Stimulated activated naive CD8-positive, alpha-beta T cell treated with anti-CD3 and anti-CD28 coated beads, Interleukin-15, Interleukin-2, amounts not matched to agents 100 ng/mL and 50 ng/mL, for 24 hours (primary cell): ENCODE data around the gene MAPRE3.

Source experiments
- H3K27ac Mint-ChIP-seq: one replicate; pipeline ENCODE4 v1.8.0; 2021; ENCODE audit warnings: mild to moderate bottlenecking, mixed read lengths
- H3K27me3 Mint-ChIP-seq: one replicate; pipeline ENCODE4 v1.8.0; 2021; ENCODE audit warnings: mixed read lengths
- H3K36me3 Mint-ChIP-seq: one replicate; pipeline ENCODE4 v1.8.0; 2021; ENCODE audit warnings: low read depth, mixed read lengths
- H3K4me1 Mint-ChIP-seq: one replicate; pipeline ENCODE4 v1.8.0; 2021; ENCODE audit warnings: low read depth, mixed read lengths
- H3K4me3 Mint-ChIP-seq: one replicate; pipeline ENCODE4 v1.8.0; 2021; ENCODE audit warnings: mild to moderate bottlenecking, mixed read lengths
- H3K9me3 Mint-ChIP-seq: one replicate; pipeline ENCODE4 v1.8.0; 2021; ENCODE audit warnings: mixed read lengths

MAPRE3 gene

DNA sequence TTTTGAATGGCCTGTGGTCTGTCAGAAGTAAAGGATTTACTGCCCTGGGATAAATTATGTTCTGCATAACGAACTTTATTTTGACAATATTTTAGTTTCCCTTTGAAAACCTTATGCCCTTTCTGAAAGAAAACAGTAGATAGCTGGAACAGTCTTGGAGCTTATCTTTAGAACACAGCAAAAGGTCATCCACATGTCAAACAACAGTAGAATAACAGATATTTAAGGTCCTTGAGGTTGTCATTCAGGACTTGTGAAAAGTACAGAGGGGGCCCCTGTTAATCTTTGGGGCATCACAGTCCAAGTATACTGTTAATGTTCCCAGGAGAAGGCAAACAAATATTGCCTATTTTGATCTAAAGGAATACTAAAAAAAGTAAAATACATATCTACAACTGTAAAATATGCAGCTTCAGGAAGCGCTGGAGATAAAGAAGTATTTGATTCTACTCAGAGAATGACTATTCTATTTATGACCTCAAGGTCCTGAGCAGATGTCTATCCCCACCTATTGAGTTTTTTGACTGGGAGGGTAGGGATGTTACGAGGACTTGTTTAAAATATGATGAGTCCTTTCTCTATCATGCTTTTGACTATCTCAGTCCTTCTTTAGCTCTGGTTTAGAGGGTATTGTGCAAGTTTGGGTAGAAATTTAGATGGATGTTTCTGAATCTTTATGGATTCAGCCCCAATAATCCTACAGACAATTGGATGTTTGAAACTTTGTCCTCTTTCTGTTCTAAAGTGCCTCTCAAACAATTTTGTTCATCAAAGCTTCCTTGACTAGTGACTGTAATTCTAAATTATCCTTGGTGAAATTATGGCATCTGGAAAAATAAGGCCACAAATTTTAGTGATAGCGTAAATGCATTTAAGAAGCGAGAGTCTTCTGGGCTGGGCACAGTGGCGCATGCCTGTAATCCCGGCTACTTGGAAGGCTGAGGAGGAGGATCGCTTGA, 37.3 kb downstream of the MAPRE3 start:
- H3K27ac Mint-ChIP-seq = no peak overlapping the region
- no peaks in the 10 kb centered on the region for H3K27me3 Mint-ChIP-seq
- H3K36me3 Mint-ChIP-seq = no peaks in the 10 kb centered on the region
- H3K4me1 Mint-ChIP-seq = peaks cover 4% of the 10 kb centered on the region
- no peak overlapping the region for H3K4me3 Mint-ChIP-seq
- H3K9me3 Mint-ChIP-seq = no peaks in the 10 kb centered on the region

DNA sequence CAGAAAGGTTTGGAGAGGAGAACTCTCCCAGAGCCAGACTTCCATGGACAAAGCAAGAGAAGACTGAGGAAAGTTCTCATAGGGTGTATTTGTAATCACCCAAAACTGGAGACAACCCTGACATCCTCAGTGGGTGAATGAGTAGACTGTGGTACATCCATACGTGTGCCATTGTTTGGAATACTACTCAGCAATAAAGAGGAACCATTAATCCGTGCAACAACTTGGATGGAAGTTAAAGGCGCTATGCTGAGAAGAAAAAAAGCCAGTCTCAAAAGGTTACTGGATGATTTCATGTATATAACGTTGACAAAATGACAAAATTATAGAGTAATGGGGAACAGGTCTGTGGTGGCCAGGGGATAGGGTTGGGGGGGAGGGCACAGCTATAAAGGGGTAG, 38.2 kb downstream of the MAPRE3 start:
- Mint-ChIP-seq H3K4me3 (no peak overlapping the region), H3K4me1 (peaks cover 4% of the 10 kb centered on the region), H3K27ac (no peak overlapping the region), H3K36me3 (no peaks in the 10 kb centered on the region), H3K27me3 (no peaks in the 10 kb centered on the region), H3K9me3 (no peaks in the 10 kb centered on the region)

- Mint-ChIP-seq H3K36me3 (no peaks in the 10 kb centered on the region), H3K9me3 (no peaks in the 10 kb centered on the region), H3K4me3 (no peak overlapping the region), H3K27me3 (no peaks in the 10 kb centered on the region), H3K27ac (no peak overlapping the region), H3K4me1 (peaks cover 4% of the 10 kb centered on the region)
Measured at GRCh38 chr2:27009083-27009482, 38.6 kb downstream of the MAPRE3 start.

- H3K27me3 Mint-ChIP-seq = no peaks in the 10 kb centered on the region
Measured at GRCh38 chr2:27009716-27010115, 39.3 kb downstream of the MAPRE3 start.

GRCh38 chr2:27010139-27010538, 39.7 kb downstream of the MAPRE3 start:
- H3K27me3 Mint-ChIP-seq = no peaks in the 10 kb centered on the region
- H3K27ac Mint-ChIP-seq = no peak overlapping the region
- H3K36me3 Mint-ChIP-seq = no peaks in the 10 kb centered on the region
- peaks cover 4% of the 10 kb centered on the region for H3K4me1 Mint-ChIP-seq
- no peak overlapping the region for H3K4me3 Mint-ChIP-seq
- no peaks in the 10 kb centered on the region for H3K9me3 Mint-ChIP-seq

More at GRCh38 chr2:27009716-27010115, 39.3 kb downstream of the MAPRE3 start:
- no peaks in the 10 kb centered on the region for H3K9me3 Mint-ChIP-seq
- no peaks in the 10 kb centered on the region for H3K36me3 Mint-ChIP-seq
- no peak overlapping the region for H3K4me3 Mint-ChIP-seq
- H3K4me1 Mint-ChIP-seq = peaks cover 4% of the 10 kb centered on the region
- no peak overlapping the region for H3K27ac Mint-ChIP-seq

DNA sequence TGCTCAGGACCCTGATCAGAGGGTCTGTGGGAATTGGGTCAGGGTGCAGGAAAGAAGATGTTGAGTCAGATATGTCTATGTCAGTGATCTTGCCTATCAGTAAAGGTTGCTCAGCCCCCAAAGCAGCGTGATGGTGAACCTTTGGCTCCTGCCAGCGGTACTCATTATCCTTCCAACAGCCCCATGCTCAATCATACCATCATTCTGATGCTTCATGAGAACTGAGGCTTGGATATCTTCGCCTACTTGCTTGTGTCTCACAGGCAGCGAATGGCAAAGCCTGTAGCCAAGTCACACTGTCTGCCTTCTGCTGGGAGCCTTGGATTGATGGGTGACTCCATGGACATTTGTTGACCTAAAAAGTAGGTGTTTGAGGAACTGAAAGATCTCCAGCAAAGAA, 43.3 kb downstream of the MAPRE3 start:
- no peak overlapping the region for H3K4me3 Mint-ChIP-seq
- no peak overlapping the region for H3K27ac Mint-ChIP-seq
- no peaks in the 10 kb centered on the region for H3K36me3 Mint-ChIP-seq
- no peaks in the 10 kb centered on the region for H3K27me3 Mint-ChIP-seq
- peaks cover 4% of the 10 kb centered on the region for H3K4me1 Mint-ChIP-seq
- H3K9me3 Mint-ChIP-seq = no peaks in the 10 kb centered on the region

GRCh38 chr2:27014771-27015433, 44.5 kb downstream of the MAPRE3 start:
- H3K27me3 Mint-ChIP-seq = no peaks in the 10 kb centered on the region
- peaks cover 4% of the 10 kb centered on the region for H3K4me1 Mint-ChIP-seq
- H3K4me3 Mint-ChIP-seq = no peak overlapping the region
- H3K36me3 Mint-ChIP-seq = no peaks in the 10 kb centered on the region
- no peak overlapping the region for H3K27ac Mint-ChIP-seq
- no peaks in the 10 kb centered on the region for H3K9me3 Mint-ChIP-seq

- no peak overlapping the region for H3K4me3 Mint-ChIP-seq
- H3K9me3 Mint-ChIP-seq = no peaks in the 10 kb centered on the region
- H3K36me3 Mint-ChIP-seq = no peaks in the 10 kb centered on the region
- no peaks in the 10 kb centered on the region for H3K4me1 Mint-ChIP-seq
- no peak overlapping the region for H3K27ac Mint-ChIP-seq
- no peaks in the 10 kb centered on the region for H3K27me3 Mint-ChIP-seq
Measured at GRCh38 chr2:27016801-27017325, 46.4 kb downstream of the MAPRE3 start.

GRCh38 chr2:27018142-27018541, 47.7 kb downstream of the MAPRE3 start:
- no peaks in the 10 kb centered on the region for H3K27me3 Mint-ChIP-seq
- no peaks in the 10 kb centered on the region for H3K36me3 Mint-ChIP-seq
- no peaks in the 10 kb centered on the region for H3K4me1 Mint-ChIP-seq
- H3K9me3 Mint-ChIP-seq = no peaks in the 10 kb centered on the region
- H3K27ac Mint-ChIP-seq = no peak overlapping the region
- H3K4me3 Mint-ChIP-seq = no peak overlapping the region

- H3K36me3 Mint-ChIP-seq = no peaks in the 10 kb centered on the region
- H3K9me3 Mint-ChIP-seq = no peaks in the 10 kb centered on the region
- H3K27me3 Mint-ChIP-seq = no peaks in the 10 kb centered on the region
- no peak overlapping the region for H3K4me3 Mint-ChIP-seq
- no peak overlapping the region for H3K27ac Mint-ChIP-seq
- H3K4me1 Mint-ChIP-seq = no peaks in the 10 kb centered on the region
Measured at GRCh38 chr2:27019459-27019858, 49.0 kb downstream of the MAPRE3 start.

GRCh38 chr2:27019931-27020855, 49.8 kb downstream of the MAPRE3 start:
- Mint-ChIP-seq H3K4me3 (no peak overlapping the region), H3K4me1 (no peaks in the 10 kb centered on the region), H3K36me3 (no peaks in the 10 kb centered on the region), H3K9me3 (no peaks in the 10 kb centered on the region), H3K27ac (no peak overlapping the region), H3K27me3 (no peaks in the 10 kb centered on the region)

GRCh38 chr2:27021253-27022049, 51.0 kb downstream of the MAPRE3 start:
- Mint-ChIP-seq H3K27ac (no peak overlapping the region), H3K4me1 (no peaks in the 10 kb centered on the region), H3K4me3 (no peak overlapping the region), H3K27me3 (no peaks in the 10 kb centered on the region), H3K36me3 (no peaks in the 10 kb centered on the region), H3K9me3 (no peaks in the 10 kb centered on the region)

DNA sequence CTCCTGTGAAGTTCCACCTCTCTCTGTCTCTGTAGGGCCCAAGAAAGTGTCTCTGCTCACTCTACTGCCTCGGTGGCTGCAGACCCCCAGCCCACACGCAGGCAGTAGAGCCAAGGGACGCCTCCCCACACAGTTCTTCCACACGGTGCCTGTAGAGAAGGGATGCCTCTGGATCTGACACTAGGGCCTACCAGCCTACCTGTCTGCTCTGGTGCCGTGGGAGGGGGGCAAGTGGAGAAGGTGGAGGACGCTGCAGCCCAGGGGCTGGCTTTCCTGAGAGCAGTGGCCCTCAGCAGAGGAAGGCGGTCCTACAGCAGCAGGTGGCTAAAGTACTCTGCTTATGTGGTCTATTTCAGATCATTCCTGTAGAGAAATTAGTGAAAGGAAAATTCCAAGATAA, 53.3 kb downstream of the MAPRE3 start:
- Mint-ChIP-seq H3K27ac (no peak overlapping the region), H3K9me3 (no peaks in the 10 kb centered on the region), H3K4me3 (no peak overlapping the region), H3K27me3 (no peaks in the 10 kb centered on the region), H3K4me1 (no peaks in the 10 kb centered on the region), H3K36me3 (no peaks in the 10 kb centered on the region)

DNA sequence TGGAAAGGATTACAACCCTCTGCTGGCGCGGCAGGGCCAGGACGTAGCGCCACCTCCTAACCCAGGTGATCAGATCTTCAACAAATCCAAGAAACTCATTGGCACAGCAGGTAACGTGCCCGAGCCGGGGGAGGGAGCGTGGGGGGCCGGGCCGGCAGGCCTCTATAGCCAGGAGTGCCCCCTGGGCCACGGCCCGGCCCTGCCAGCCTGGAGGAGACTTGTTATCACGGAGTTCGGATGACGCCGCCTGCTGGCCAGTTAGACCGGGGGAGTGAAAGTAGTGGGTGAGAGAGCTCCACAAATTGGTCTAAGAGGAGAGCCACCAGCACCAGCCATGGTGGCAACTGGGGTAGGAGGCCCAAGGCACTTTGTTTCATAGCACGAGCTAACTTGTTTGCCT, 53.8 kb downstream of the MAPRE3 start:
- Mint-ChIP-seq H3K36me3 (no peaks in the 10 kb centered on the region), H3K27me3 (no peaks in the 10 kb centered on the region), H3K4me1 (no peaks in the 10 kb centered on the region), H3K4me3 (no peak overlapping the region), H3K9me3 (no peaks in the 10 kb centered on the region), H3K27ac (no peak overlapping the region)
